Stomach (tissue), 9 donors: ENCODE measurements around the gene ZNF680. TPM values are rescaled to one million over a fixed set of nuclear protein-coding genes. Genes with fewer than 3 reads are reported as not detected.

Experiments
- DNase-seq, 2 donors: peaks; one replicate each; pipeline versions ENCODE4 v3.0.0 to v3.0.0-alpha.2; 2013 to 2019
- H3K27ac ChIP-seq, 5 donors: fragments of 200-600 bp in 4 of 5; sonication (generic) in 4 of 5; one replicate each; pipeline ENCODE4 v1.5.1; 2013 to 2019; ENCODE audit warnings: mild to moderate bottlenecking in 1 of 5, moderate library complexity in 1 of 5
- H3K27me3 ChIP-seq, 3 donors: fragments of 200-600 bp; sonication (generic); one replicate each; pipeline ENCODE4 v1.5.1; 2017 to 2019; ENCODE audit warnings: mixed run types in 1 of 3
- H3K36me3 ChIP-seq, 4 donors: fragments of 200-600 bp; sonication (generic); 1 replicate in 3 of 4; 2 replicates in 1 of 4; pipeline ENCODE4 v1.5.1; 2016 to 2019
- H3K4me1 ChIP-seq, 4 donors: fragments of 200-600 bp; sonication (generic); one replicate each; pipeline ENCODE4 v1.5.1; 2016 to 2019
- H3K4me3 ChIP-seq, 4 donors: fragments of 200-600 bp; sonication (generic) in 3 of 4; one replicate each; pipeline ENCODE4 v1.5.1; 2016 to 2019; ENCODE audit warnings: mild to moderate bottlenecking in 1 of 4
- H3K9me3 ChIP-seq, 4 donors: fragments of 200-600 bp; sonication (generic); one replicate each; pipeline ENCODE4 v1.5.1; 2016 to 2019
- CTCF ChIP-seq, 7 experiments: fragments of 450-650 bp in 4 of 7; fragments of 200-600 bp in 3 of 7; sonication (generic) in 3 of 7; IDR thresholded peaks; one replicate each; pipeline ENCODE4 v1.5.1; 2016 to 2019; ENCODE audit warnings: antibody characterized with exemption in 7 of 7, control low read depth in 2 of 7, mild to moderate bottlenecking in 1 of 7
- EP300 ChIP-seq: sonication (generic); formaldehyde crosslinking; IDR thresholded peaks from one replicate; pipeline ENCODE4 v1.6.1; 2017; ENCODE audit warnings: antibody characterized with exemption
- POLR2A ChIP-seq, 4 donors: fragments of 450-650 bp; IDR thresholded peaks; one replicate each; pipeline ENCODE4 v1.6.1; 2016; ENCODE audit warnings: antibody characterized with exemption in 4 of 4, control low read depth in 2 of 4, mild to moderate bottlenecking in 1 of 4, moderate library complexity in 1 of 4
- POLR2AphosphoS5 ChIP-seq, 3 donors: sonication (generic); formaldehyde crosslinking; IDR thresholded peaks; one replicate each; pipeline ENCODE4 v1.6.1; 2016; ENCODE audit warnings: antibody characterized with exemption in 3 of 3
- WGBS, 5 donors: extraction: QIAGEN DNeasy Blood & Tissue Kit in 3 of 5; methylation state at CpG; one replicate each; pipeline versions ENCODE4 v1.1.5 to v1.1.7; 2013 to 2018; 5-methylcytosine and 5-hydroxymethylcytosine counted together
- intact Hi-C: fragments of 100-400 bp; cut with DNase I; formaldehyde crosslinking; loops from one replicate; pipeline ENCODE4 v1.15.1; 2023; ENCODE audit warnings: low total_unique reads
- polyA plus RNA-seq, 3 donors: library from polyadenylated mRNA; stranded (reverse); fragments of 200-250 nt; gene quantifications; one replicate each; pipeline ENCODE4 v1.2.3, GENCODE V29; 2013
- total RNA-seq, 5 donors: library from RNA; depleted of rRNA; stranded (reverse); fragments of >200 nt; gene quantifications; one replicate each; pipeline versions ENCODE4 v1.1.0 to v1.2.3, GENCODE V29; 2014 to 2016
- donor health status: healthy with polysubstance abuse.
- donor health status: Bipolar disorder and iron deficiency.
- donor health status: healthy.

ZNF680 gene
- total and polyA plus RNA-seq, 8 donors = 3.8 to 41.1 (median 7.6) TPM

GRCh38 chr7:64544010-64544409, 18.9 kb downstream of the ZNF680 start:
- no peaks in the 10 kb centered on the region for H3K27me3 ChIP-seq
- H3K9me3 ChIP-seq = peaks cover 0 to 14% (median 0%) of the 10 kb centered on the region in 4 donors
- no peak for DNase-seq
- no peak for TF ChIP-seq POLR2AphosphoS5 (IDR thresholded peaks at IDR 0.05)
- no peak for TF ChIP-seq POLR2A (IDR thresholded peaks at IDR 0.05)
- no peak for TF ChIP-seq CTCF (IDR thresholded peaks at IDR 0.05)
- no peak for TF ChIP-seq EP300
- no peak overlapping the region for H3K27ac ChIP-seq
- H3K4me1 ChIP-seq = peaks cover 0 to 9% (median 0%) of the 10 kb centered on the region in 4 donors
- intact Hi-C loops = no loop called here
- WGBS, 5 donors = 80 to 92% (median 87%) methylated on average over 2 of the region's 2 CpGs
- peaks cover 10 to 58% (median 32%) of the 10 kb centered on the region in 4 donors for H3K36me3 ChIP-seq
- H3K4me3 ChIP-seq = no peak overlapping the region

- TF ChIP-seq EP300 (no peak), POLR2A (IDR thresholded peaks at IDR 0.05) (no peak), POLR2AphosphoS5 (IDR thresholded peaks at IDR 0.05) (no peak)
- H3K4me3 ChIP-seq = no peak overlapping the region
- H3K27me3 ChIP-seq = no peaks in the 10 kb centered on the region
- intact Hi-C loops = no loop called here
- DNase-seq = no peak
- H3K36me3 ChIP-seq = peaks cover 10 to 65% (median 34%) of the 10 kb centered on the region in 4 donors
- H3K4me1 ChIP-seq = no peaks in the 10 kb centered on the region
- peaks cover 0 to 16% (median 0%) of the 10 kb centered on the region in 4 donors for H3K9me3 ChIP-seq
- peak overlapping the region in 2 of 5 donors; percentile 34 to 40 for H3K27ac ChIP-seq
- WGBS, 5 donors = 71 to 92% (median 83%) methylated on average over 5 of the region's 5 CpGs
These were observed 21.2 kb downstream of the ZNF680 start for GRCh38 chr7:64541438-64542359.

GRCh38 chr7:64533756-64534155, 29.1 kb downstream of the ZNF680 start:
- intact Hi-C loops = no loop called here
- WGBS, 5 donors = 80 to 92% (median 90%) methylated on average over 3 of the region's 3 CpGs
- Histone ChIP-seq H3K4me1 (no peaks in the 10 kb centered on the region), H3K4me3 (no peak overlapping the region), H3K9me3 (peaks cover 5 to 82% (median 37%) of the 10 kb centered on the region in 4 donors), H3K36me3 (peaks cover 9 to 89% (median 77%) of the 10 kb centered on the region in 4 donors), H3K27ac (no peak overlapping the region), H3K27me3 (no peaks in the 10 kb centered on the region)
- TF ChIP-seq POLR2A (IDR thresholded peaks at IDR 0.05) = no peak
- no peak for TF ChIP-seq POLR2AphosphoS5 (IDR thresholded peaks at IDR 0.05)
- TF ChIP-seq EP300 = no peak
- TF ChIP-seq CTCF (IDR thresholded peaks at IDR 0.05) = no peak
- no peak for DNase-seq

GRCh38 chr7:64528770-64529169, 34.1 kb downstream of the ZNF680 start:
- WGBS, 5 donors = 86 to 94% (median 90%) methylated on average over 3 of the region's 3 CpGs

More at GRCh38 chr7:64528770-64529169, 34.1 kb downstream of the ZNF680 start:
- H3K27ac ChIP-seq = no peak overlapping the region
- H3K36me3 ChIP-seq = peaks cover 28 to 96% (median 87%) of the 10 kb centered on the region in 4 donors
- no peak for DNase-seq
- H3K4me3 ChIP-seq = no peak overlapping the region
- H3K27me3 ChIP-seq = no peaks in the 10 kb centered on the region
- TF ChIP-seq CTCF (IDR thresholded peaks at IDR 0.05) (no peak), POLR2AphosphoS5 (IDR thresholded peaks at IDR 0.05) (no peak), EP300 (no peak), POLR2A (IDR thresholded peaks at IDR 0.05) (no peak)
- H3K4me1 ChIP-seq = no peaks in the 10 kb centered on the region
- peaks cover 20 to 97% (median 71%) of the 10 kb centered on the region in 4 donors for H3K9me3 ChIP-seq
- intact Hi-C loops = no loop called here
